ENCODE data around the gene PPP3CA. TPM values are rescaled to one million over a fixed set of nuclear protein-coding genes. Genes with fewer than 3 reads are reported as not detected.

The PPP3CA gene
- total and polyA plus RNA-seq, 2 of the 13 experiments (the other 11 are each of a cell fraction or from before 2014, with no cell fraction given): 4.8 to 13.2 TPM

GRCh38 chr4:101175896-101176676 lies 171.2 kb downstream of the PPP3CA start (continued):
- TF ChIP-seq TEAD2 (CRISPR knock-in tag; IDR thresholded peaks at IDR 0.05): no peak
- no peak for TF ChIP-seq IRF2 (CRISPR knock-in tag; IDR thresholded peaks at IDR 0.05)
- TF ChIP-seq ZNF24 (IDR thresholded peaks at IDR 0.05): no peak
- no peak for TF ChIP-seq ZNF367 (CRISPR knock-in tag; IDR thresholded peaks at IDR 0.05; ENCODE audit: borderline replicate concordance)
- 0 out of 2 replicates have a peak, but pooled peaks have one; percentile 32 for TF ChIP-seq MIXL1 (CRISPR knock-in tag; IDR thresholded peaks at IDR 0.05)
- no peak for TF ChIP-seq ZNF546 (CRISPR knock-in tag; conservative IDR thresholded peaks at IDR 0.05)
- no peak for TF ChIP-seq KDM6A (CRISPR knock-in tag; IDR thresholded peaks at IDR 0.05; ENCODE audit: low read depth)
- no peak for TF ChIP-seq MTA1 (CRISPR knock-in tag; IDR thresholded peaks at IDR 0.05; ENCODE audit: borderline replicate concordance)
- no peak for TF ChIP-seq HCFC1 (IDR thresholded peaks at IDR 0.05; ENCODE audit: low read depth, low read length)
- TF ChIP-seq, protein P1, sequence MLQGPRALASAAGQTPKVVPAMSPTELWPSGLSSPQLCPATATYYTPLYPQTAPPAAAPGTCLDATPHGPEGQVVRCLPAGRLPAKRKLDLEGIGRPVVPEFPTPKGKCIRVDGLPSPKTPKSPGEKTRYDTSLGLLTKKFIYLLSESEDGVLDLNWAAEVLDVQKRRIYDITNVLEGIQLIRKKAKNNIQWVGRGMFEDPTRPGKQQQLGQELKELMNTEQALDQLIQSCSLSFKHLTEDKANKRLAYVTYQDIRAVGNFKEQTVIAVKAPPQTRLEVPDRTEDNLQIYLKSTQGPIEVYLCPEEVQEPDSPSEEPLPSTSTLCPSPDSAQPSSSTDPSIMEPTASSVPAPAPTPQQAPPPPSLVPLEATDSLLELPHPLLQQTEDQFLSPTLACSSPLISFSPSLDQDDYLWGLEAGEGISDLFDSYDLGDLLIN (CRISPR knock-in tag; IDR thresholded peaks at IDR 0.05; ENCODE audit: borderline replicate concordance): no peak
- TF ChIP-seq, protein P2, sequence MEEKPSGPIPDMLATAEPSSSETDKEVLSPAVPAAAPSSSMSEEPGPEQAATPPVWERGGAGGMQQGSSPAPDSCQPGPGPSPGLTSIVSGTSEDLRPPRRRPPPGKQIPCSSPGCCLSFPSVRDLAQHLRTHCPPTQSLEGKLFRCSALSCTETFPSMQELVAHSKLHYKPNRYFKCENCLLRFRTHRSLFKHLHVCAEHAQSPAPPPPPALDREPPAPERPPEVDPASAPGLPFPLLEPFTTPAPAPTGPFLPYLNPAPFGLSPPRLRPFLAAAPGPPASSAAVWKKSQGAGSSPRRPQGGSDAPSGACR (CRISPR knock-in tag; IDR thresholded peaks at IDR 0.05): no peak
- no peak for TF ChIP-seq ZNF136 (CRISPR knock-in tag; IDR thresholded peaks at IDR 0.05; ENCODE audit: low read depth)
- no peak for TF ChIP-seq POLR2AphosphoS5 (IDR thresholded peaks at IDR 0.05; ENCODE audit: low read depth, low read length)
- TF ChIP-seq, protein P3, sequence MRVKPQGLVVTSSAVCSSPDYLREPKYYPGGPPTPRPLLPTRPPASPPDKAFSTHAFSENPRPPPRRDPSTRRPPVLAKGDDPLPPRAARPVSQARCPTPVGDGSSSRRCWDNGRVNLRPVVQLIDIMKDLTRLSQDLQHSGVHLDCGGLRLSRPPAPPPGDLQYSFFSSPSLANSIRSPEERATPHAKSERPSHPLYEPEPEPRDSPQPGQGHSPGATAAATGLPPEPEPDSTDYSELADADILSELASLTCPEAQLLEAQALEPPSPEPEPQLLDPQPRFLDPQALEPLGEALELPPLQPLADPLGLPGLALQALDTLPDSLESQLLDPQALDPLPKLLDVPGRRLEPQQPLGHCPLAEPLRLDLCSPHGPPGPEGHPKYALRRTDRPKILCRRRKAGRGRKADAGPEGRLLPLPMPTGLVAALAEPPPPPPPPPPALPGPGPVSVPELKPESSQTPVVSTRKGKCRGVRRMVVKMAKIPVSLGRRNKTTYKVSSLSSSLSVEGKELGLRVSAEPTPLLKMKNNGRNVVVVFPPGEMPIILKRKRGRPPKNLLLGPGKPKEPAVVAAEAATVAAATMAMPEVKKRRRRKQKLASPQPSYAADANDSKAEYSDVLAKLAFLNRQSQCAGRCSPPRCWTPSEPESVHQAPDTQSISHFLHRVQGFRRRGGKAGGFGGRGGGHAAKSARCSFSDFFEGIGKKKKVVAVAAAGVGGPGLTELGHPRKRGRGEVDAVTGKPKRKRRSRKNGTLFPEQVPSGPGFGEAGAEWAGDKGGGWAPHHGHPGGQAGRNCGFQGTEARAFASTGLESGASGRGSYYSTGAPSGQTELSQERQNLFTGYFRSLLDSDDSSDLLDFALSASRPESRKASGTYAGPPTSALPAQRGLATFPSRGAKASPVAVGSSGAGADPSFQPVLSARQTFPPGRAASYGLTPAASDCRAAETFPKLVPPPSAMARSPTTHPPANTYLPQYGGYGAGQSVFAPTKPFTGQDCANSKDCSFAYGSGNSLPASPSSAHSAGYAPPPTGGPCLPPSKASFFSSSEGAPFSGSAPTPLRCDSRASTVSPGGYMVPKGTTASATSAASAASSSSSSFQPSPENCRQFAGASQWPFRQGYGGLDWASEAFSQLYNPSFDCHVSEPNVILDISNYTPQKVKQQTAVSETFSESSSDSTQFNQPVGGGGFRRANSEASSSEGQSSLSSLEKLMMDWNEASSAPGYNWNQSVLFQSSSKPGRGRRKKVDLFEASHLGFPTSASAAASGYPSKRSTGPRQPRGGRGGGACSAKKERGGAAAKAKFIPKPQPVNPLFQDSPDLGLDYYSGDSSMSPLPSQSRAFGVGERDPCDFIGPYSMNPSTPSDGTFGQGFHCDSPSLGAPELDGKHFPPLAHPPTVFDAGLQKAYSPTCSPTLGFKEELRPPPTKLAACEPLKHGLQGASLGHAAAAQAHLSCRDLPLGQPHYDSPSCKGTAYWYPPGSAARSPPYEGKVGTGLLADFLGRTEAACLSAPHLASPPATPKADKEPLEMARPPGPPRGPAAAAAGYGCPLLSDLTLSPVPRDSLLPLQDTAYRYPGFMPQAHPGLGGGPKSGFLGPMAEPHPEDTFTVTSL (CRISPR knock-in tag; IDR thresholded peaks at IDR 0.05; ENCODE audit: borderline replicate concordance): no peak; the same call in 1 of the 2 replicates
- TF ChIP-seq ZNF792 (CRISPR knock-in tag; IDR thresholded peaks at IDR 0.05): no peak
- peak; percentile 29; the same call in 1 of the 2 replicates for TF ChIP-seq ISL2 (CRISPR knock-in tag; IDR thresholded peaks at IDR 0.05)
- TF ChIP-seq ZNF12 (CRISPR knock-in tag; IDR thresholded peaks at IDR 0.05): no peak
- 0 out of 2 replicates have a peak, but pooled peaks have one; percentile 53 for TF ChIP-seq NR2C2 (CRISPR knock-in tag; IDR thresholded peaks at IDR 0.05; ENCODE audit: borderline replicate concordance)
